CD14-positive monocyte (primary cell): Measurements from ENCODE around the gene KIAA1614. TPM values are rescaled to one million over a fixed set of nuclear protein-coding genes. Genes with fewer than 3 reads are reported as not detected.

ENCODE experiments used
- DNase-seq, 3 donors: peaks; one replicate each; pipeline ENCODE4 v3.0.0-alpha.2; 2011 to 2022
- H2AFZ ChIP-seq: 2 replicates; pipeline ENCODE4 v1.6.0; 2012; ENCODE audit warnings: mild to moderate bottlenecking, low read depth, low read length, inconsistent platforms; ENCODE audit not compliant: insufficient read depth, poor library complexity, severe bottlenecking
- H3K27ac ChIP-seq, 2 donors: 1 replicate in 1 of 2; 2 replicates in 1 of 2; pipeline ENCODE4 v1.5.1; 2012 to 2013; ENCODE audit warnings: low read length in 2 of 2, control low read depth in 1 of 2, inconsistent platforms in 1 of 2, low read depth in 1 of 2, mild to moderate bottlenecking in 1 of 2
- H3K27me3 ChIP-seq, 2 donors: one replicate each; pipeline versions ENCODE4 v1.6.0 to v1.6.1; 2011 to 2013; ENCODE audit warnings: low read length in 2 of 2; ENCODE audit not compliant: control insufficient read depth in 2 of 2, insufficient read depth in 2 of 2
- H3K36me3 ChIP-seq, 2 donors: replicated peaks in 1 of 2; 1 replicate in 1 of 2; 2 replicates in 1 of 2; pipeline versions ENCODE4 v1.5.1 to v1.6.1; 2012 to 2013; ENCODE audit warnings: low read length in 2 of 2, control low read depth in 1 of 2, inconsistent platforms in 1 of 2, mild to moderate bottlenecking in 1 of 2; ENCODE audit not compliant: insufficient read depth in 2 of 2, control insufficient read depth in 1 of 2
- H3K4me1 ChIP-seq, 2 donors: 1 replicate in 1 of 2; 2 replicates in 1 of 2; pipeline versions ENCODE4 v1.5.1 to v1.6.1; 2012 to 2013; ENCODE audit warnings: low read length in 2 of 2, control low read depth in 1 of 2, inconsistent platforms in 1 of 2, mild to moderate bottlenecking in 1 of 2, moderate library complexity in 1 of 2; ENCODE audit not compliant: insufficient read depth in 2 of 2, control insufficient read depth in 1 of 2
- H3K4me2 ChIP-seq: replicated peaks from 2 replicates; pipeline ENCODE3; 2012; ENCODE audit warnings: low read length, moderate library complexity, mild to moderate bottlenecking; ENCODE audit not compliant: poor library complexity, severe bottlenecking; ENCODE audit errors: extremely low read depth
- H3K4me3 ChIP-seq, 3 experiments: fragments of 200-600 bp in 1 of 3; sonication (generic) in 1 of 3; replicated peaks in 1 of 3; 1 replicate in 2 of 3; 2 replicates in 1 of 3; pipeline ENCODE4 v1.5.1; 2011 to 2013; ENCODE audit warnings: low read length in 3 of 3, mild to moderate bottlenecking in 3 of 3, control low read depth in 2 of 3, low read depth in 2 of 3, inconsistent platforms in 1 of 3, moderate library complexity in 1 of 3
- H3K79me2 ChIP-seq: 2 replicates; pipeline ENCODE4 v1.6.0; 2012; ENCODE audit warnings: mild to moderate bottlenecking, control low read depth, inconsistent platforms, low read length, moderate library complexity; ENCODE audit not compliant: insufficient read depth
- H3K9ac ChIP-seq: 2 replicates; pipeline ENCODE4 v1.6.0; 2017; ENCODE audit warnings: low read length, mild to moderate bottlenecking; ENCODE audit not compliant: insufficient read depth, poor library complexity, severe bottlenecking
- H3K9me3 ChIP-seq, 2 donors: replicated peaks in 1 of 2; 1 replicate in 1 of 2; 2 replicates in 1 of 2; pipeline versions ENCODE4 v1.5.1 to v1.6.1; 2012 to 2013; ENCODE audit warnings: low read length in 2 of 2, control low read depth in 1 of 2; ENCODE audit not compliant: control insufficient read depth in 1 of 2, insufficient read depth in 1 of 2
- H4K20me1 ChIP-seq: 2 replicates; pipeline ENCODE4 v1.6.0; 2012; ENCODE audit warnings: mild to moderate bottlenecking, low read length, control low read depth, moderate library complexity; ENCODE audit not compliant: insufficient read depth
- H3K27ac Mint-ChIP-seq, 7 donors: one replicate each; pipeline ENCODE4 v1.8.0; 2020; ENCODE audit warnings: mild to moderate bottlenecking in 7 of 7, mixed read lengths in 7 of 7, moderate library complexity in 6 of 7, inconsistent platforms in 2 of 7
- H3K27me3 Mint-ChIP-seq, 3 donors: one replicate each; pipeline ENCODE4 v1.8.0; 2021 to 2022; ENCODE audit warnings: low read depth in 3 of 3, mild to moderate bottlenecking in 3 of 3, mixed read lengths in 3 of 3, moderate library complexity in 3 of 3, inconsistent platforms in 1 of 3
- H3K36me3 Mint-ChIP-seq, 2 donors: one replicate each; pipeline ENCODE4 v1.8.0; 2020; ENCODE audit warnings: mixed read lengths in 2 of 2, inconsistent platforms in 1 of 2, mild to moderate bottlenecking in 1 of 2
- H3K4me1 Mint-ChIP-seq: one replicate; pipeline ENCODE4 v1.8.0; 2020; ENCODE audit warnings: mild to moderate bottlenecking, mixed read lengths
- H3K4me3 Mint-ChIP-seq, 2 donors: one replicate each; pipeline ENCODE4 v1.8.0; 2020; ENCODE audit warnings: mild to moderate bottlenecking in 2 of 2, mixed read lengths in 2 of 2, moderate library complexity in 1 of 2
- H3K9me3 Mint-ChIP-seq, 7 donors: one replicate each; pipeline ENCODE4 v1.8.0; 2020 to 2022; ENCODE audit warnings: mixed read lengths in 7 of 7, mild to moderate bottlenecking in 6 of 7, moderate library complexity in 6 of 7, inconsistent platforms in 2 of 7
- CTCF ChIP-seq: fragments of 200-600 bp; IDR thresholded peaks from one replicate; pipeline ENCODE4 v1.8.0; 2022; ENCODE audit warnings: antibody characterized with exemption, mild to moderate bottlenecking
- WGBS: methylation state at CpG from one replicate; pipeline ENCODE4 v1.1.5; 2013; ENCODE audit warnings: missing lambda C conversion rate; ENCODE audit not compliant: insufficient coverage; 5-methylcytosine and 5-hydroxymethylcytosine counted together
- intact Hi-C, 2 donors: fragments of 100-400 bp; cut with micrococcal nuclease; formaldehyde crosslinking; loops; one replicate each; pipeline versions ENCODE4 v1.15.0 to v1.15.1; 2023
- polyA plus RNA-seq, 3 donors: library from polyadenylated mRNA; depleted of rRNA in 1 of 3; unstranded in 2 of 3; stranded (reverse) in 1 of 3; fragments of 300-500 nt in 2 of 3; fragments of >200 nt in 1 of 3; fragmentation: Illumina TruSeq in 2 of 3; gene quantifications; 1 replicate in 2 of 3; 2 replicates in 1 of 3; pipeline ENCODE4 v1.2.3, GENCODE V29; 2012 to 2021

Gene KIAA1614
- polyA plus RNA-seq, 3 donors = 0.08 TPM; not detected in 2

GRCh38 chr1:180971273-180971997, 58.7 kb downstream of the KIAA1614 start:
- Histone ChIP-seq H2AFZ (no peak overlapping the region), H3K4me2 (peak overlapping the region; percentile 11), H3K27me3 (no peaks in the 10 kb centered on the region), H3K9me3 (no peaks in the 10 kb centered on the region), H3K9ac (no peak overlapping the region), H3K4me1 (peaks cover 40 to 45% of the 10 kb centered on the region in 2 donors), H3K27ac (no peak overlapping the region), H4K20me1 (peaks cover 98% of the 10 kb centered on the region), H3K4me3 (no peak overlapping the region), H3K79me2 (peaks cover 10% of the 10 kb centered on the region), H3K36me3 (peaks cover 40 to 67% of the 10 kb centered on the region in 2 donors)
- Mint-ChIP-seq H3K27ac (peak overlapping the region in 2 of 7 donors; percentile 48 to 75), H3K4me3 (no peak overlapping the region), H3K9me3 (no peaks in the 10 kb centered on the region), H3K36me3 (peaks cover 87 to 95% of the 10 kb centered on the region in 2 donors), H3K4me1 (peaks cover 49% of the 10 kb centered on the region), H3K27me3 (peaks cover 0 to 6% (median 3%) of the 10 kb centered on the region in 3 donors)
- no peak for TF ChIP-seq CTCF
- 96% methylated on average over 7 of the region's 8 CpGs for WGBS
- intact Hi-C loops = no loop called here
- no peak for DNase-seq

- no peak for DNase-seq
- Histone ChIP-seq H3K27me3 (no peaks in the 10 kb centered on the region), H3K4me1 (peaks cover 40 to 45% of the 10 kb centered on the region in 2 donors), H3K27ac (no peak overlapping the region), H3K79me2 (peaks cover 10% of the 10 kb centered on the region), H3K4me2 (no peak overlapping the region), H3K9ac (no peak overlapping the region), H2AFZ (no peak overlapping the region), H4K20me1 (peaks cover 98% of the 10 kb centered on the region), H3K4me3 (no peak overlapping the region), H3K36me3 (peaks cover 46 to 70% of the 10 kb centered on the region in 2 donors), H3K9me3 (no peaks in the 10 kb centered on the region)
- Mint-ChIP-seq H3K4me3 (no peak overlapping the region), H3K27me3 (peaks cover 0 to 6% (median 3%) of the 10 kb centered on the region in 3 donors), H3K27ac (no peak overlapping the region), H3K4me1 (peaks cover 49% of the 10 kb centered on the region), H3K9me3 (no peaks in the 10 kb centered on the region), H3K36me3 (peaks cover 87 to 94% of the 10 kb centered on the region in 2 donors)
- intact Hi-C loops = no loop called here
- 80% methylated on average over 2 of the region's 4 CpGs for WGBS
- no peak for TF ChIP-seq CTCF
Observed at GRCh38 chr1:180973369-180973768, 60.7 kb downstream of the KIAA1614 start.
